Ishikawa (cell line): ENCODE measurements around the gene ITGB8.

ENCODE experiments used
- CEBPB ChIP-seq: IDR thresholded peaks from 2 replicates; pipeline ENCODE4 v1.6.1; 2012
- CREB1 ChIP-seq: IDR thresholded peaks from 2 replicates; pipeline ENCODE4 v1.6.1; 2012; ENCODE audit warnings: low read depth
- EP300 ChIP-seq: IDR thresholded peaks from 2 replicates; pipeline ENCODE4 v1.6.1; 2012; ENCODE audit warnings: borderline replicate concordance
- FOXM1 ChIP-seq: IDR thresholded peaks from 2 replicates; pipeline ENCODE4 v1.6.1; 2012; ENCODE audit warnings: low read depth, borderline replicate concordance
- NFIC ChIP-seq: IDR thresholded peaks from 2 replicates; pipeline ENCODE4 v1.6.1; 2012
- RAD21 ChIP-seq: IDR thresholded peaks from 2 replicates; pipeline ENCODE4 v1.6.1; 2012; ENCODE audit warnings: low read depth
- TEAD4 ChIP-seq: IDR thresholded peaks from 2 replicates; pipeline ENCODE4 v1.6.1; 2012
- YY1 ChIP-seq: IDR thresholded peaks from 2 replicates; pipeline ENCODE4 v1.6.1; 2012; ENCODE audit warnings: low read depth
- TF ChIP-seq, protein P1 (sequence below): IDR thresholded peaks from 2 replicates; pipeline ENCODE4 v1.6.1; 2012; ENCODE audit warnings: low read depth, mild to moderate bottlenecking
- TF ChIP-seq, protein P2 (sequence below): IDR thresholded peaks from 2 replicates; pipeline ENCODE4 v1.6.1; 2012
- TF ChIP-seq, protein P3 (sequence below): IDR thresholded peaks from 2 replicates; pipeline ENCODE4 v1.6.1; 2012

DNA sequence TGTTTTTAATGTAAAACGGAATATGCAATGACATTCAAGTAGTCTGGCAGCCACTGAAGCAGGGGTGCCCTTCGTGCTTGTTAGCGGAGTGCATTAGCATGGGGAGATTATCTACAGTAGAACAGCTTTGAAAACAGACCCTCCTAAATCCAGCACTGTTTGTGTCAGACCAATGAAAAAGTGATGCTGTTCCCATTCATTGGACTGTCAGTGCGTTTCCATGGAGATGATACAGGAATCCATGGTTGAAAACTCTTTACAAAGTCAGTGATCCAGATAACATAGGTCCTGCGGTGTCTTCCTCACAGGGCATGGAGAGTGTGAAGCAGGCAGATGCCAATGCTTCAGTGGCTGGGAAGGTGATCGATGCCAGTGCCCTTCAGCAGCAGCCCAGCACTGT lies 73.6 kb downstream of the ITGB8 start:
- TF ChIP-seq CEBPB (no peak), RAD21 (no peak), EP300 (no peak), TEAD4 (no peak), CREB1 (no peak), FOXM1 (no peak), NFIC (no peak), YY1 (no peak)
- TF ChIP-seq, protein P1, sequence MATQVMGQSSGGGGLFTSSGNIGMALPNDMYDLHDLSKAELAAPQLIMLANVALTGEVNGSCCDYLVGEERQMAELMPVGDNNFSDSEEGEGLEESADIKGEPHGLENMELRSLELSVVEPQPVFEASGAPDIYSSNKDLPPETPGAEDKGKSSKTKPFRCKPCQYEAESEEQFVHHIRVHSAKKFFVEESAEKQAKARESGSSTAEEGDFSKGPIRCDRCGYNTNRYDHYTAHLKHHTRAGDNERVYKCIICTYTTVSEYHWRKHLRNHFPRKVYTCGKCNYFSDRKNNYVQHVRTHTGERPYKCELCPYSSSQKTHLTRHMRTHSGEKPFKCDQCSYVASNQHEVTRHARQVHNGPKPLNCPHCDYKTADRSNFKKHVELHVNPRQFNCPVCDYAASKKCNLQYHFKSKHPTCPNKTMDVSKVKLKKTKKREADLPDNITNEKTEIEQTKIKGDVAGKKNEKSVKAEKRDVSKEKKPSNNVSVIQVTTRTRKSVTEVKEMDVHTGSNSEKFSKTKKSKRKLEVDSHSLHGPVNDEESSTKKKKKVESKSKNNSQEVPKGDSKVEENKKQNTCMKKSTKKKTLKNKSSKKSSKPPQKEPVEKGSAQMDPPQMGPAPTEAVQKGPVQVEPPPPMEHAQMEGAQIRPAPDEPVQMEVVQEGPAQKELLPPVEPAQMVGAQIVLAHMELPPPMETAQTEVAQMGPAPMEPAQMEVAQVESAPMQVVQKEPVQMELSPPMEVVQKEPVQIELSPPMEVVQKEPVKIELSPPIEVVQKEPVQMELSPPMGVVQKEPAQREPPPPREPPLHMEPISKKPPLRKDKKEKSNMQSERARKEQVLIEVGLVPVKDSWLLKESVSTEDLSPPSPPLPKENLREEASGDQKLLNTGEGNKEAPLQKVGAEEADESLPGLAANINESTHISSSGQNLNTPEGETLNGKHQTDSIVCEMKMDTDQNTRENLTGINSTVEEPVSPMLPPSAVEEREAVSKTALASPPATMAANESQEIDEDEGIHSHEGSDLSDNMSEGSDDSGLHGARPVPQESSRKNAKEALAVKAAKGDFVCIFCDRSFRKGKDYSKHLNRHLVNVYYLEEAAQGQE = no peak
- TF ChIP-seq, protein P2, sequence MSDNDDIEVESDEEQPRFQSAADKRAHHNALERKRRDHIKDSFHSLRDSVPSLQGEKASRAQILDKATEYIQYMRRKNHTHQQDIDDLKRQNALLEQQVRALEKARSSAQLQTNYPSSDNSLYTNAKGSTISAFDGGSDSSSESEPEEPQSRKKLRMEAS = no peak
- TF ChIP-seq, protein P3, sequence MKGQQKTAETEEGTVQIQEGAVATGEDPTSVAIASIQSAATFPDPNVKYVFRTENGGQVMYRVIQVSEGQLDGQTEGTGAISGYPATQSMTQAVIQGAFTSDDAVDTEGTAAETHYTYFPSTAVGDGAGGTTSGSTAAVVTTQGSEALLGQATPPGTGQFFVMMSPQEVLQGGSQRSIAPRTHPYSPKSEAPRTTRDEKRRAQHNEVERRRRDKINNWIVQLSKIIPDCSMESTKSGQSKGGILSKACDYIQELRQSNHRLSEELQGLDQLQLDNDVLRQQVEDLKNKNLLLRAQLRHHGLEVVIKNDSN = no peak
